C4-2B (cell line): ENCODE data around the gene ELMO1.

Experiments
- H3K27ac ChIP-seq: fragments of 450-650 bp; 2 replicates; pipeline ENCODE4 v1.5.1; 2017
- CTCF ChIP-seq: fragments of 450-650 bp; conservative IDR thresholded peaks from 2 replicates; pipeline ENCODE4 v1.5.1; 2017; ENCODE audit warnings: mild to moderate bottlenecking
- ZFX ChIP-seq: fragments of 450-650 bp; IDR thresholded peaks from 2 replicates; pipeline ENCODE4 v1.6.1; 2017

Gene ELMO1

GRCh38 chr7:37445790-37446189 is 2.9 kb downstream of the ELMO1 start:
- no peak for TF ChIP-seq CTCF
- no peak for TF ChIP-seq ZFX
- no peak overlapping the region for H3K27ac ChIP-seq

- no peak for TF ChIP-seq CTCF
- TF ChIP-seq ZFX: no peak
- H3K27ac ChIP-seq: no peak overlapping the region
Observed at GRCh38 chr7:37445064-37445723, 3.5 kb downstream of the ELMO1 start.

GRCh38 chr7:37443627-37444026 is 5.0 kb downstream of the ELMO1 start:
- no peak for TF ChIP-seq CTCF
- no peak overlapping the region for H3K27ac ChIP-seq

GRCh38 chr7:37442268-37442667 is 6.4 kb downstream of the ELMO1 start:
- TF ChIP-seq CTCF (no peak), ZFX (no peak)
- no peak overlapping the region for H3K27ac ChIP-seq

GRCh38 chr7:37441816-37442215 is 6.8 kb downstream of the ELMO1 start:
- H3K27ac ChIP-seq: no peak overlapping the region
- TF ChIP-seq ZFX: no peak
- no peak for TF ChIP-seq CTCF

- H3K27ac ChIP-seq: no peak overlapping the region
- no peak for TF ChIP-seq ZFX
- no peak for TF ChIP-seq CTCF
Observed at GRCh38 chr7:37441386-37441760, 7.3 kb downstream of the ELMO1 start.

- no peak overlapping the region for H3K27ac ChIP-seq
- TF ChIP-seq CTCF (no peak), ZFX (no peak)
Observed at GRCh38 chr7:37440738-37441385, 7.8 kb downstream of the ELMO1 start.
